Activated CD8-positive, alpha-beta memory T cell treated with anti-CD3 and anti-CD28 coated beads for 24 hours (primary cell): ENCODE measurements around the gene PCDH9.
"Not testable (repeated sequence)": the region's sequence is repeated elsewhere in the genome, so short reads cannot be mapped to it uniquely, and the experiment has no call there.

ENCODE experiments used
- DNase-seq: peaks from one replicate; pipeline ENCODE4 v3.0.0-alpha.2; 2020

Gene PCDH9

GRCh38 chr13:66623129-66623820 lies 606.9 kb downstream of the PCDH9 start:
- DNase-seq: no peak

GRCh38 chr13:66621906-66622447 lies 608.2 kb downstream of the PCDH9 start:
- DNase-seq: not testable (repeated sequence)

GRCh38 chr13:66618702-66619101 lies 611.4 kb downstream of the PCDH9 start:
- no peak for DNase-seq

- DNase-seq: no peak
These were observed 612.4 kb downstream of the PCDH9 start for GRCh38 chr13:66617786-66618185.

GRCh38 chr13:66612983-66613382 lies 617.2 kb downstream of the PCDH9 start:
- no peak for DNase-seq

- no peak for DNase-seq
These were observed 643.6 kb downstream of the PCDH9 start for GRCh38 chr13:66586489-66586888.

- DNase-seq: no peak
These were observed 644.4 kb downstream of the PCDH9 start for GRCh38 chr13:66585669-66586203.

GRCh38 chr13:66581675-66582074 lies 648.5 kb downstream of the PCDH9 start:
- no peak for DNase-seq

- no peak for DNase-seq
These were observed 651.8 kb downstream of the PCDH9 start for GRCh38 chr13:66578305-66578704.

GRCh38 chr13:66577358-66577757 lies 652.8 kb downstream of the PCDH9 start:
- DNase-seq: no peak

- no peak for DNase-seq
These were observed 653.8 kb downstream of the PCDH9 start for GRCh38 chr13:66576381-66576780.

- no peak for DNase-seq
These were observed 655.5 kb downstream of the PCDH9 start for GRCh38 chr13:66574606-66575005.

- no peak for DNase-seq
These were observed 662.1 kb downstream of the PCDH9 start for GRCh38 chr13:66567899-66568612.

- no peak for DNase-seq
These were observed 664.9 kb downstream of the PCDH9 start for GRCh38 chr13:66565279-66565678.

GRCh38 chr13:66563076-66563475 lies 667.1 kb downstream of the PCDH9 start:
- no peak for DNase-seq

- DNase-seq: no peak
These were observed 668.1 kb downstream of the PCDH9 start for GRCh38 chr13:66562054-66562453.

- no peak for DNase-seq
These were observed 669.1 kb downstream of the PCDH9 start for GRCh38 chr13:66560991-66561390.

GRCh38 chr13:66560189-66560588 lies 669.9 kb downstream of the PCDH9 start:
- DNase-seq: no peak

GRCh38 chr13:66559093-66559492 lies 671.0 kb downstream of the PCDH9 start:
- no peak for DNase-seq

GRCh38 chr13:66558506-66558905 lies 671.6 kb downstream of the PCDH9 start:
- no peak for DNase-seq

- no peak for DNase-seq
These were observed 672.8 kb downstream of the PCDH9 start for GRCh38 chr13:66557357-66557756.

GRCh38 chr13:66556306-66556705 lies 673.8 kb downstream of the PCDH9 start:
- DNase-seq: no peak

- DNase-seq: no peak
These were observed 676.7 kb downstream of the PCDH9 start for GRCh38 chr13:66553391-66553790.

- no peak for DNase-seq
These were observed 679.0 kb downstream of the PCDH9 start for GRCh38 chr13:66551128-66551527.
